ENCODE data around the gene APBA1. TPM values are rescaled to one million over a fixed set of nuclear protein-coding genes. Genes with fewer than 3 reads are reported as not detected.

APBA1 gene
- total RNA-seq, 1 experiment from 2014 or later: 0.25 TPM

GRCh38 chr9:69476016-69476415 lies 196.2 kb downstream of the APBA1 start:
- DNase-seq (ENCODE audit: low spot score): no peak

DNA sequence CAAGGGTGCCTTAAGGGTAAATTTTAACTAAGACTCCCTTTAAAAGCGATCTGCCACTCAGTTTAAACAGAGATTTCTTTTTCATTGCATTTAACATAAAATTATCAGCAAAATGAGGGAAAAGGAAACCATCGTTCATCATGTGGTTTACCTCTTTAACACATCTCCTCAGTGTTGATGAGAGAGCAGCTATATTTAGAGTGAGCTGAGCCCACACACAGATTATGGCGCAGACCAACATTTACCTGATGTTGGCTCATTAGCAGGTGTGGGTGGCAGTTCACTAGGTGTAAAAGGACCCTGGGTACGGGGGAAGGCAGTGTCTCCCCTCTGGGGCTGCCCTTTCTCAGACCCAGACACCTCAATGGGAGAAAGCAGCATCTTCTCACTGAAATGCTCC lies 197.3 kb downstream of the APBA1 start:
- DNase-seq (ENCODE audit: low spot score): no peak

- DNase-seq (ENCODE audit: low spot score): no peak
Observed at GRCh38 chr9:69472101-69472620, 200.0 kb downstream of the APBA1 start.

- peak; percentile 44 for DNase-seq (ENCODE audit: low spot score)
Observed at GRCh38 chr9:69471433-69471832, 200.7 kb downstream of the APBA1 start.

DNA sequence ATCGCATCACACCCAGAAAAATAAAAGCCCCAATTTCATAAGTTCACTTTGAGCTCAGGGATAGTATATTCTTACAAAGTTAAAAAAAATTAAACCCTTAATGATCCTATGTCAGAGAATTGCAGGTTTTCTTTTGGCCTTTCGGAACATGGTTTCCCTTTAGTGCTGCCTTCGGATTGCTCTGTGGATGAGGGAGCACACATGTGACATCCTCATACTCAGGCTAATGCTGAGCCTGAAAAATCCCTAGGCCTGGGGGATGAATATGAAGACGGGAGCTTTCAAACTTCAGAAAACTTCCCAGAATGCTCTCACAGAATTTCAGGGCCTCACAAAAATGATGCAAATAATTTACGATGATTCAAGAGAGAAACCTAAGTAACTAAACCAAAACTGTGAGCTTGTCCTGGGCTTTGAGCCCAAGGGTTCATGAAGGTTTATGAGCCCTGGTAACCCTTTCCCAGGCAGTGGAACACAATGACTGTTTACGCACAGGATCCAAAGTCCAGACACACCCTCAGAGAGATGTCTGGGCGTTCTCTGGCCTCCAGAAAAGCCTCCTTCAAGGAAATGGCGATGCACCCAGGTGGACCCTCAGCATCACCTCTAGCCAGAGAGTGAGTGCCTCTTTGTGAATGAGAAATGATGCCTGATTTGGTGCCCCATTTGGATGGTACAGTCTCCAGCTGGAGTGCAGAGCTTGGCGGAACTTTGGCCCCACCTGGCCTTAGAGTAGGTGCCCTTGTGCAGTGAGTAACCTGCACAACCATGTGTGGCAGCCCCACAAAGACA lies 201.8 kb downstream of the APBA1 start:
- DNase-seq (ENCODE audit: low spot score): peak; percentile 85

- no peak for DNase-seq (ENCODE audit: low spot score)
Observed at GRCh38 chr9:69469136-69469535, 203.0 kb downstream of the APBA1 start.

GRCh38 chr9:69468380-69468779 lies 203.8 kb downstream of the APBA1 start:
- no peak for DNase-seq (ENCODE audit: low spot score)

DNA sequence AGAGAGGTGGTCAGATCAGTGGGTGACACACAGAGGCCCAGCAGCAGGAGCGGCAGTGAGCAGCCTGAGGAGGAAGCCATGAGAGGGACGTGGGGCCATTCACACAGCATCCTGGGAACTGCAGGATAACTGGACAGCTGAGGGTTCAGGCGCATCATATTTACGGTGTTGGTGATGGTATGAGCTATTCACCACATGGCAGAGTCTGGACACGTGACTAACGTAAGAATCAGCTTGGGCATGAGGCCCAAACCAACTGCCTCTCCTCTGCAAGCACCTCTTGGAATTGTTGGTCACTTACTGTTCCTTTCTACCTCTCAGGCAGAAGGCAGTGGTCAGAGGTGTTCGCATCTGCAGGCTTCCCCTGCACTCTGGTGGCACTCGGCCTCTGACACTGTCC lies 206.0 kb downstream of the APBA1 start:
- no peak for DNase-seq (ENCODE audit: low spot score)

GRCh38 chr9:69465473-69465872 lies 206.7 kb downstream of the APBA1 start:
- no peak for DNase-seq (ENCODE audit: low spot score)

- DNase-seq (ENCODE audit: low spot score): no peak
Observed at GRCh38 chr9:69463497-69464068, 208.6 kb downstream of the APBA1 start.

DNA sequence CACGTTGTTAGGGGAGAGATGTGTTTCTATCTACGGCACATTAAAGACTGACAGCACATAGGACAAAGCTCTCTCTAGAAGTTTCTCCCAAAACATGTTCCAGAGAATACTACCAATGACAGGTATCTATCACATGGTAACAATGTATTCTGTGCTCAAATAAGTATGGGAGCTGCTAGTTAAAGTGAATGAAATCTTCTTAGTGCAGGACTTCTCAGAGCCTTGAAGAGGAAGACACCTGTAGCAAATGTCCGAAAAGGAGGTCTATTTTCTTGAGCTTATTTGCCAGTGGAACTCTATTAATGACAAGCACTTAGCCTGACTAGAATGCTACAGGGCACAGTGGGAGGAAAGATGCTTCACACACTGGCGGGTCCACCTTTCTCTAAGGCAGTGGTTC lies 209.8 kb downstream of the APBA1 start:
- no peak for DNase-seq (ENCODE audit: low spot score)

- DNase-seq (ENCODE audit: low spot score): no peak
Observed at GRCh38 chr9:69461103-69461887, 210.9 kb downstream of the APBA1 start.

GRCh38 chr9:69460012-69460411 lies 212.2 kb downstream of the APBA1 start:
- DNase-seq (ENCODE audit: low spot score): no peak

- DNase-seq (ENCODE audit: low spot score): no peak
Observed at GRCh38 chr9:69458176-69458575, 214.0 kb downstream of the APBA1 start.

DNA sequence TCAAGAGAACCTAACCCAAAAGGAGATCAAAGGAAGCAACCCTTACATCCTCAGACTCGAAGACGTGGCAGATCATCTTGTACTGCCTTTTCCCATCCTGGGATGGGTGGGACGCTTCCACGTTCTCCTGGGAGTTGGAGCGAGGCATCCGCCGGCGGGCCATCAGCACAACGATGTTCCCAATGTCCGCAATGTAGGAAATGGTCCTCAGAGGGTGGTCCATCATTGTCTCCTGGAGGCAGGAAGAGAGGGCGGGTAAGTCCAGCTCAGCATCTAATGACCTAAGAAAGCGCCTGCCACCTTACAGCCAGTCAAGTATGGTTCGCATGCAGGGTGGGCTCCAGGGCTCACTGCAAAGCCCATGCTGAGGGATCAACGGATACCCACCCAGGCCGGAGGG lies 216.0 kb downstream of the APBA1 start:
- no peak for DNase-seq (ENCODE audit: low spot score)

GRCh38 chr9:69455311-69455710 lies 216.9 kb downstream of the APBA1 start:
- DNase-seq (ENCODE audit: low spot score): no peak

GRCh38 chr9:69454321-69454720 lies 217.8 kb downstream of the APBA1 start:
- DNase-seq (ENCODE audit: low spot score): no peak

GRCh38 chr9:69453746-69454145 lies 218.4 kb downstream of the APBA1 start:
- no peak for DNase-seq (ENCODE audit: low spot score)

- no peak for DNase-seq (ENCODE audit: low spot score)
Observed at GRCh38 chr9:69452110-69452782, 219.9 kb downstream of the APBA1 start.

GRCh38 chr9:69446496-69446895 lies 225.7 kb downstream of the APBA1 start:
- DNase-seq (ENCODE audit: low spot score): no peak

DNA sequence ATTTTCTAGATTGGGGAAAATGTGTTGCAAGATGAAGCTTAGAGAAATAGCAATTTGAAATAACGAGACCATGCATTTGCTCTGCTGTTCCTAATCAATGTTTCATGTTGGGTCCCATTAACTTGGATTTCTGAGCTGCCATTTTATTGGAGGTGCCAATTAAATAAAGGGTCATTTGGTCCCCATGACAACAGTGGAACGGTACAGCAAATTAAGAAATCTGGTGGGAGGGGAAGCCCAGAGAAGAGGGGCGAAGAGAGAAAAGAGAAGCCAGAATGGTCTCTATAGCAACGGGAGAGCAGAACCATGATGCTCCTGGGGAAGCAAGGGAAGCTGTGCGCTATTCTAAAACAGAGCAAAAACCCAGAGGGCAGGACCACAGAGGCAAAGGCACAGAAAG lies 226.9 kb downstream of the APBA1 start:
- DNase-seq (ENCODE audit: low spot score): no peak

DNA sequence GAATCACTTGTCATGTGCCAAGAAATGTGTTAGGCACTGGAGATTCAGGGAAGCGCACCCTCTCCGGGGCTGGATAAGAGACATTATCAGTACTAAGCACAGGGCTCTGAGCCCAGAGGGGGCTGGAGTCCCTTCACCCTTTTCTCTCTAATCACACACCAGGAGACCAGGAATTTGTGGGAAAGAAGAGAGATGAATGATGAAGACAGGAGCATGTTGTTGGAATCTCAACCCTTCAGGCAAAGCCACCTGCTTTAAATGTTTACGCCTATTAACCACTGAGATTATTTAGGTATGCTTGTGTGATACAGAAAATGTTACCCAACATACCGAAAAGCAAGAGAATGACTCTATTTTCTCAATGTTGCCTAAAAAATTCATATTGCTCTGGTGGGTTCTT lies 227.4 kb downstream of the APBA1 start:
- no peak for DNase-seq (ENCODE audit: low spot score)
